GM18870 (cell line): ENCODE results near the gene RNU6-9.
"Not testable (repeated sequence)": the region's sequence is repeated elsewhere in the genome, so short reads cannot be mapped to it uniquely, and the experiment has no call there.

Source experiments
- ATAC-seq: cut with Tn5 transposase; IDR thresholded peaks from one replicate; pipeline ENCODE4 v1.9.1; 2021; ENCODE audit warnings: moderate library complexity; ENCODE audit not compliant: unreplicated experiment

RNU6-9 gene

GRCh38 chr19:892894-893689, at the start of gene RNU6-9, which contains the start of gene MED16:
RNU6-9 (plus strand) TSS chr19:893484.
MED16 (minus strand) TSS chr19:893187; CDS start chr19:891131, 2,056 bp downstream.
- peak; percentile 80 for ATAC-seq

GRCh38 chr19:843836-844545, 49.3 kb upstream of the RNU6-9 start:
- no peak for ATAC-seq

- no peak for ATAC-seq
Observed at GRCh38 chr19:844546-844971, 48.7 kb upstream of the RNU6-9 start.

GRCh38 chr19:845707-846521, 47.4 kb upstream of the RNU6-9 start:
- no peak for ATAC-seq

GRCh38 chr19:848386-848921, 44.8 kb upstream of the RNU6-9 start:
- no peak for ATAC-seq

- ATAC-seq = not testable (repeated sequence)
Observed at GRCh38 chr19:849195-849594, 44.1 kb upstream of the RNU6-9 start.

GRCh38 chr19:850221-850978, 42.9 kb upstream of the RNU6-9 start:
- ATAC-seq = no peak

- no peak for ATAC-seq
Observed at GRCh38 chr19:850979-851335, 42.3 kb upstream of the RNU6-9 start.

- ATAC-seq = no peak
Observed at GRCh38 chr19:852136-853013, 40.9 kb upstream of the RNU6-9 start, which contains the start of gene ELANE. ELANE (plus strand) TSS chr19:852303; CDS start chr19:852329, 26 bp downstream.

- no peak for ATAC-seq
Observed at GRCh38 chr19:853014-853585, 40.2 kb upstream of the RNU6-9 start.

GRCh38 chr19:853614-854220, 39.6 kb upstream of the RNU6-9 start:
- not testable (repeated sequence) for ATAC-seq

- ATAC-seq = no peak
Observed at GRCh38 chr19:854549-854948, 38.7 kb upstream of the RNU6-9 start.

GRCh38 chr19:855142-855541, 38.1 kb upstream of the RNU6-9 start:
- no peak for ATAC-seq

GRCh38 chr19:855566-856120, 37.6 kb upstream of the RNU6-9 start:
- ATAC-seq = no peak

GRCh38 chr19:858284-858683, 35.0 kb upstream of the RNU6-9 start:
- no peak for ATAC-seq

GRCh38 chr19:858868-859843, 34.1 kb upstream of the RNU6-9 start, which contains the start of gene CFD:
CFD (plus strand) TSS chr19:859664; CDS start chr19:859690, 26 bp downstream.
- ATAC-seq = no peak
